ENCODE results near the gene TRPC4.

TRPC4 gene

GRCh38 chr13:37652596-37652995 is 217.0 kb downstream of the TRPC4 start:
- no peak for DNase-seq

DNA sequence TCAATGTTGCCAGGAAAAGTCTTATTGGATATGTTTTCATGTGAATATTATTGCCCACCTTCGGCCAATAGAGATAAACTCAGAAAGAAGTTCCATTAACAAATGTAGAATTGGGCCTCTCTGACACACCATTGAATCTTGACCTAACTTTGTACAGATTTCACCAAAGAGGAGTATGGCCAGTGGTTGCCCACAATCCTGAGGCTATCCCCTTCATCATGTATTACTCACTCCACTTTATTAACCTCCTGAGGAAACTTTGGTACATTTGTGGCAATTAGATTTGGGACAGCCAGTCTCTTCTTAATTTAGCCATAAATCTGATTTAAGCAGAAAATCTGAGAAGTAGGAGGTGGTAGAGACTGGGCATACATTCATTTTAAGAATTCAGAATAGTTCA is 217.7 kb downstream of the TRPC4 start:
- no peak for DNase-seq

GRCh38 chr13:37648609-37649008 is 221.0 kb downstream of the TRPC4 start:
- DNase-seq, result no peak

DNA sequence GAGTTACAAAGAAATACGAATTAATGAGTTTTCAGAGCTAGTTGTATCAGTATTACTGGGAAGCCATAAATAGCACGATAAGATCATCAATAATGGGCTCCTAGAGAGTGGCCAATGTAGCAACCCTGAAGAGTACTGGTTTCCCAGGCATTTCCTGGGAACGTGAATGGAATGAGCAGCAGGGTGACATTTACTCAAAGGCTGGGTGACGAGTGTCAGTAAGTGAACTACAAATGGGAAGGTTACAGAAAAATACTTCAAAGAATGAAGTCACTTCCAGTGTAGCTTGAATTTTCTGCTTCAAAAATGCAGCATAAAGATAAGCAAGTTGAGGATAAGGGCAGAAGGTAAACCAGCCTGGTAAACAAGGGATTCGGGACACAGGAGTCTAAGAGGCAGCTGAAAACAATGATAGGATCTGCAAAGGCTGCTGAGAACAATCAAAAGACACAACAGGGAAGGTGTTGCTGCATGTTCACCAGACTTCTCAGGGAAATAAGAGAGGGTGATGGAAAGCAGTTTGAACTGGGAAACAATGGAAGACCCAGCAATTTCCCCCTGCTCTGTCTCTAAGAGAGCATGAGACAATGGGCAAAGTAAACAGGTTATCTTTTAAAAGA is 222.4 kb downstream of the TRPC4 start:
- DNase-seq, result no peak

DNA sequence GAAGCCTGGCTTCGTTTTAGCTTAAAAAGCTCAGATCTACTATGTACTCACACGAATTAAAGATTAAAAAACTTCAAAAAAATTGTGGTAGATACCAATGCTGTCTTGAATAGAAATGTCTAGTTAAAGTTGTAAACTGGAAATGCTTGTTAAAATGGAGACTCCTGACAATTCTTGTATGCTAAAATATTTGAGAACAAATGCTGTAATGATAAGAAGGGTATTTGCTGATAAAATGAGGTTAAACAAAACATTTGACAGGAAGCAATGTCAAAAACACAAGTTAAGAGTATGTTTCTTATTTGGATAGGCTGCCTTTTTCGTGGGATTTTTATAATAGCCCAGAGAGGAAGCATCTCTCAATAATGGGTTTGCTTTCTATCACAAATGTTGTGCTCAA is 223.0 kb downstream of the TRPC4 start:
- DNase-seq, result no peak

DNA sequence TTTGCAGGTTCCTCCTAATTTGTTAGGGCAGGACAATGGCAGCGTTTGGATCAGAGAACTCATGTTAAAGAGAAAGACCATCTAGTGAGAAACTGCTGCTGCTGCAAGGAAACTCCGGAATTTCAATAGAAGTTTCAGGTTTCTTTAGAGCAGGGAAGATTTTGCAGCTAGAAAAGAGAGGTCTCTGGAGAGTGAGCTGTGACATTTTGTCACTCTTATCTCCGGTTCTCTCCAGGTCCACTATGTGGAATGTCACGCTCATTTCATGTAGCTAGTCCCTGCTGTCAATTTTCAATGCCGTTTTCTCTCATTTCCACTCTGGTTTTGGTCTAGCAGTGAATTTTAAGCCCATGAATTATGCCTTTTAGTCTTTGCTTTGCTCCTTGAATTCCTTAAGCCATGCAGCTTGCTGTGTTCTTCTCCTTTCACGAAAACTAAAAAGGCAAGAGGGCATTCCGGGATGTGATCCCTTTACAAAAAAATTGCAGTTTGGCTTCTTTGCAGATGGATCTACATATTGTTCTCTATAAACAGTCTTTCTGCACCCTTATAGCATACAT is 224.3 kb downstream of the TRPC4 start:
- DNase-seq, result no peak

- DNase-seq, result no peak
Measured at GRCh38 chr13:37641391-37641790, 228.2 kb downstream of the TRPC4 start.

DNA sequence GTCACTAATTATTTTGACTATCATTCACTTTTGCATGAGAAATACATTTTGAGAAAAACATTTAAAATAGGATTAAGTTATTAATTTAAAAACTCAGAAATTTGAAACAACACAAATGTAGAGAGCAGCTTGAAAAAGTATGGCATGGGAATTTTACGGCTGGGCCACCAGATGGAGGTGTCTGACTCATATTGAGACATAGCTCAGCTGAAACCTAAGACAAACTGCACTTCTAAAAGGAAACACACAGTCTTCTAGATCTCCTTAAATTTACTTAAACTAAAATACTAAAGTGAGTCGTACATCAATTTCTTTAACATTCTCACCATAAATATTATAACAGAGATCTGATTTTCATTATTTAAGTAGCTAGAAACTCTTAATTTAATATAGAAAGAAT is 229.1 kb downstream of the TRPC4 start:
- no peak for DNase-seq

GRCh38 chr13:37636701-37637100 is 232.9 kb downstream of the TRPC4 start:
- DNase-seq, result no peak

DNA sequence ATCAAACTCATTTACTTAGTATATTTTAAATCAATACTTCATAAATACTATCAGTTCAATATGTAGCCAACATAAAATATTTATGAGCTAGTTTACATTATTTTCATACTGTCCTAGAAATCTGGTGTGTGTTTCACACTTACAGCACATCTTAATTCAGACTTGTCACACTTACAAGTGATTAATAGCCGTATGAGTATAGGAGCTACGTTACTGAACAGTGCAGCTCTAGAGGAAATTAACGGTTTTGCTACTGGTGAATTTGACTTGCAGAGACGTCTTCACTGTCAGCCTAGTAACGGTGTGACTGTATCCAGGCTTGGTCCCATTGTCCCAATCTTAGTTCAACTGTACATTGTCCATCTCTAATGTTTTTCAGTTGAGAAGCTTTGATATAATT is 237.3 kb downstream of the TRPC4 start:
- no peak for DNase-seq

DNA sequence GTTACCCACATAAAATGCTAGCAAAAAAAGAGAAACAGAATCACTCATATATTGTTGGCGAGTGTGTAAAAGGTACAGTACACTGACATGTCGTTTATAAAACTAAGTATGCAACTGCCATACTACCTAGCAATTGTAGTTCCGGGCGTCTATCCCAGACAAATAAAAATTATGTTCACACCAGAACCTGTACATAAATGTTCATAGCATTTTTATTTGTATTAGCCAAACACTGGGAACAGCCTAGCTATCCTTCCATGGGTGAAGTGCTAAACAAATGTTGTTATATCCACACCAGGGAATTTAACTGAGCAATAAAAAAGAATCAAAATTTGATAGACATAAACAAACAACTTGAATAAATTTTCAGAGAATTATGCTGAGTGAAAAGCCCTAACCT is 242.1 kb downstream of the TRPC4 start:
- DNase-seq, result no peak

DNA sequence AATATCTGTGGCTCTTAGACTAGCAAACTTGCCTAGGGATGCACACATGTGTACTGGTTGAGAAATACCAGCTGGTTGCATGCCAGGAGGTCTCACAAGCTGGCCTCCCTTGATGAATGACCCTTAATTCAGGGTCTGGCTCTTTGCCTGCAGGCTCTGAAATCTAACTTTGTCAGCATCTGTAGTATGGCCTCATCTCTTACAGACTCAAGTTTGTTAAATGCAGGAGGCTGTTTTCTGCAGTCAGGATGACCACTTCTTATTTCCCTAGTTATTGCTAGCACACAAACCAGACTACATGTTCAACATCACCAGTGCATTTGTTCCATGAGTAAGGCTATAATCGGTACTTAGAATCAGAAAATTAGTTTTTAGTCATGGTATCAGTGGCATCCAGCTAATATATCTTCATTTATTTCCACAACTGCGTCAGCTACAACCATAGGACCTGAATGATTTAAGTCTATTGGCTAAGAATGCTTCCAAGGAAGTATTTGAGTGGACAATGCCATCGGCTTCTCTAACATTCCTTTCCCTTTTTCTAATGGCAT is 247.7 kb downstream of the TRPC4 start:
- no peak for DNase-seq

DNA sequence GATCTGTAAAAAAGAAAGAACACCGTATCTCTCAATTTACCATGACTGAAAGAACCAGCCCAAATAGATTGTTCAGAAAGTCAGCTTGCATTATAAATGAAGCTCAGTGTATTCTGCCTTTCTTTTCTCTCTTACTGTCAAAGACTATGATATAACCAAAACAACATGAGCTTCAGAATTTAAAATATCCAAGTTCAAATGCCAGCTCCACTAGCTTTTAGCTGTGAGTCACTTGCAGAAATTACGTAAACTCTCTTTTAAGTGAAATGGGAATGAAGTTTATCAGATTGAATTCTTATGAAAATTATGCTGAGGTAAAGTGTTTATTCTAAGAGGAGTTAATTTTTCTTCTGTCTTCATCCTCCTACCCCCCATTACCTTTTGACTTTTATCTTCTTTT is 251.0 kb downstream of the TRPC4 start:
- DNase-seq, result no peak

- no peak for DNase-seq
Measured at GRCh38 chr13:37617173-37617572, 252.4 kb downstream of the TRPC4 start.

DNA sequence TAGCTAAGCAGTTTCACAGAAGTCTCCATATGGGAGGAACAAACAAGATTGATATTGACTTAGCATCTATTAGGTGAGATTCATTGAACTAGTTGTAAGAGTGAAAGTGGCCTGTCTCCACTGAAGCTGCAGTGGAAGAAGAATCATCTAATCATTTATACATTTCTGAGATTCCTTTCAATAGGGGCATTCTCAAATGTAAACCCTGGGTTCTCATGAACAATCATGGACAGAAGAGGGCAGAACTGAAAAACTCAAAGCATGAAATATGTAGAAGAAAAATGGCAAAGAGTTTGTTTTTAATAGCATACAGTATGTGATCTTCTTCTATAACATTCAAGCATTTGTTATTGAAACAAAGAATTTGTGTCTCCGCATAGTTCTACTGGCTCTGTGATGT is 253.4 kb downstream of the TRPC4 start:
- DNase-seq, result no peak

GRCh38 chr13:37615276-37615675 is 254.3 kb downstream of the TRPC4 start:
- DNase-seq, result no peak

GRCh38 chr13:37613638-37614037 is 255.9 kb downstream of the TRPC4 start:
- no peak for DNase-seq

GRCh38 chr13:37613236-37613635 is 256.3 kb downstream of the TRPC4 start:
- DNase-seq, result no peak

DNA sequence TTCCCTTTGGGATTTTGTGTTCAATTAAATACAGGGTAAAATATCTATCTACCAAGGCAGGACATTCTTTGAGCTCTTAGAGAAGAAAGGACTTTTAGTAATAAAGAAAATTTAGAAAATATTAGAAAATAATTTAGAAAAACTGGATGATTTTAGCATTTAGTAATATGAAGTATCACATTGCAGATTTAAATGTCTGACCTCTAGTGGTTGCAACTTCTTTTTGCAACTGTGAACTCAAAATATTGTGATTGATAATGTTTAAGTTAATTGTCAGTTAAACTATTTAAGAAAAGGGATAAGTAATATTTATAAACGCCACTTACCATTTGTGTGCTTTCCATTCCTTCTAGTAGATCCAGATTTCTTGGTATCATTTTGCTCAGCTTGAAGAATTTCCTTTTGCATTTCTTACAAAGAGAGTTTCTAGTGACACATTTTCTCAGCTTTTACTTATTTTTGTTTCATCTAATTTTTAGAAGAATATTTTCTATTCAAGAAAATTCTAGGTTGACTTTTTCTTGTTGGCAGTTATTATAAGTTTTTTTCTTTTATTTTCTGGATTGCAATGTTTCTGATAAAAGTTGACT is 260.7 kb downstream of the TRPC4 start:
- DNase-seq, result no peak

DNA sequence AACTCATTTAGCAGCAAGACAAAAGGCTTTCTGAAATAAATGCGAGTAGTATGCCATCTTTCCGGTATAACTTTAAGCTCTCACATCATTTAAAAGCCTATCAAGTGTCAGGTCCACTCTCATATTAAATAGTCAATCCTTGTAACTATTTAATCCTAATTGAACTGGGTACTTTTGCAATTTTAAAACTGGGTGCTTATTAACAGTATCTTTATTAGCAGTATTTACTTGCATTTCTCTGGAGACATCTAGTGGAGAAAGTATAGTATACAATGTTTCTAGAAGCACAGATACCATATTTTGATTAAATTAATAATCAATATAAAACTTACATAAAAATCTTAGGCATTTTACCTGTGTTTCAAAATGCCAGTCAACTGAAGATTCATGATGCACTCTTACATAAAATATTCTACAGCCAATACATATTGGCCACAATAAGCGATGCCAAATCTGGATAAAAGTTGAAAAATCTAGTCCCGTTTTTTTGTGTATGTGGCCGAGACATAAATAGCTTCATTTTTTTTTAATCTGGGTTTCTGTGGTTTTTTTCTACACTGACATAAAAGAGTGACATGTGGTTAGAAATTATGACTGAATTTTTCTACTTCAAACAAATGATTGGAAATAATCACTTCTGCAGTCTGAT is 266.7 kb downstream of the TRPC4 start:
- DNase-seq, result no peak

DNA sequence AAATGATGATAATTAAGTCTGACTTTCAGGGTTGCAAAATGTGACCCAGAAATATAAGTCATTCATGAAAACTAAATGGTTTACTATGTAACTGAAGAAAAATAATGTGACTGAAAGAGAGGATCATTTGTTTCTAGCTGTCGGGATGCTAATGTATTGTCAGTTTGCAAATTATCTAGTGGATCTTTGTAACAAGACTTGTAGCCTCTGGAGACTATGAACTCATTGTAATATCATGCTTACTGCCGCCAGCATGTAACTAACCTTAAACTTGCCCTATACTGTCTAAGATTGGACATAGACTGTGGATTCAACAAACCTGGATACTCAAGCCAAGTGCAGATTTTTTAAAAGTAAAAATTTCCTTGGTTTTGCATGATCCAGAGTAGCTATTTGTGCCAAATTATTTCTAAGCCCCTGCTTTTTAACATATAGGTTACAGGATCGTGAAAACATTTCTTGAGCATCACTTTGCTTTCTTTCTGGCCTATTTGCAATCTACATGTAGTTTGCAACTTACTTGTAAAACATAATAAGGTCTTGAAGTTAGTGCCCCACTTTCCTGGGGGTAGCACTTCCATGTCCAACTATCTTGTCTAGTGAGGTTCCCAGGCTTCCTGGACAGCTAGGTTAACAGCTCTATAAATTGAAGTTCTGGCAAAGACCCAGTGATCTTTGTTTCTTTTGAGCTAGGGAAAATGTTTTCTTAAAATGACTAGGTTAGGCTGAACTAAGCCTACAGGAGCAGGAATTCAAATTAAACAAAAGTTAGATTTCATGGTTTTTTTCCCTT is 267.7 kb downstream of the TRPC4 start:
- no peak for DNase-seq

GRCh38 chr13:37599519-37599918 is 270.1 kb downstream of the TRPC4 start:
- no peak for DNase-seq

DNA sequence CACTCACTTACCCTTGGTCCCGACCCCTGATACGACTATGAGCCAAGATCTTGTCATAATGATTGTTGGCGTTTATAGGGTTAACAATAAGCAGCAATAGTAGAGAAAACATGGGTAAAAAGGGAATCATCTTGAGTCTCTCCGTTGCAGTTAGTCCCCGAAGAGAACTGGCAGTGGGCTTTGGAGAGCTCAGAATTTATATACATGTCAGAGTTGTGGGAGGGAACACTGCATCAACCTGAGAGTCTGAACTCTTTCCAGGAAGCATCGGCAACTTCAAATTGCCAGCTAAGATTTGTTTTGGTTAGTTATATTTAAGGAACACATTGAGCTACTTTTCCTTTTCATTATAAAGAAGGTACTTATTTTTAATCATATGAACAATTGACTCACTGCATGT is 271.0 kb downstream of the TRPC4 start, which contains the start of gene POSTN:
Gene POSTN, minus strand, starts transcription at position 172 of the 400 bp plus-strand sequence. Its CDS starts 42 bp downstream, at position 130.
- DNase-seq, result no peak
